ENCODE results near the gene ACRBP.
A peak's percentile ranks its signal among the peaks of the same experiment; 100 is the strongest.

DNA sequence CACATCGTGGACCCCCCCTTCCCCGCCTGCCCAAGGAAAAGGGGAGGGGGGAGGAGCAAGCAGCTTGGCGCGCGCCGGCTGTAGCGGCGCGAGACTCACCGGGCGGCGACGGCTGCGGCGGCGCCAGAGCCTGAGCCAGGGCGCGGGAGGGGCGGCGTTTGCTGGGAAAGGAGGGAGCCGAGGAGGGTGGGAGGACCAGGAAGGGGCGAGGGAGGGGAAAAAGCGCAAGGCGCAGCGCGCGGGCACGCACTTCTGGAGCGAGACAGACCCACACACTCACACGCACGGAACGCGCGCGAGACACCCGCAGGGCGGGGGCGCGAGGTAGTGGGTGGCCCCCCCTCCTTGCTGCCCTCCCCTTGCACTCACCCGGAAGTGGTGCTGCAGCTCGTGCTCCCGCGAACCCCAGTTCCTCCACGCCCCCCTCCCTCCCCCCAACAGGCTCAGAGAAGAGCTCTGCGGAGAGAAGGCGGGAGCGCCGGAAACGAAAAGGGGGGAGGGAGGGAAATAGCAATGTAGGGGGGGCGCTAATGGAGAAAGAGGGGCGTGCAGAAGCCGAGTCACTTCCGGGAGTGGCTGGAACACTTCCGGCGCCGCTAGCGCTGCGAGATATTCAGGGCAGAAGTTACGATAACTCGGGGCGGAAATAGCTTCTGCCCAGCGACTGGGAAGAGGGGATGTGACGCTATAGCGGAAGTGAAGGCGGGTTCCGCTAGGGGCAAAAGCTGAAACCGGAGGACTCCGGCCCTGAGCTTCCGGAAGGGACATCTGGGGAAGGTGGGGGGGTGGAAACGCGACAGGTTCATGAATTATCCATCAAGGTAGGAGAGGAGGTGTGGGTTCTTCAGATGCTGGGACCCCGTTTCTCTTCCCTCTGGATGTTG lies 42.0 kb upstream of the ACRBP start, which contains the start of gene ZNF384:
- TF ChIP-seq, protein P1, sequence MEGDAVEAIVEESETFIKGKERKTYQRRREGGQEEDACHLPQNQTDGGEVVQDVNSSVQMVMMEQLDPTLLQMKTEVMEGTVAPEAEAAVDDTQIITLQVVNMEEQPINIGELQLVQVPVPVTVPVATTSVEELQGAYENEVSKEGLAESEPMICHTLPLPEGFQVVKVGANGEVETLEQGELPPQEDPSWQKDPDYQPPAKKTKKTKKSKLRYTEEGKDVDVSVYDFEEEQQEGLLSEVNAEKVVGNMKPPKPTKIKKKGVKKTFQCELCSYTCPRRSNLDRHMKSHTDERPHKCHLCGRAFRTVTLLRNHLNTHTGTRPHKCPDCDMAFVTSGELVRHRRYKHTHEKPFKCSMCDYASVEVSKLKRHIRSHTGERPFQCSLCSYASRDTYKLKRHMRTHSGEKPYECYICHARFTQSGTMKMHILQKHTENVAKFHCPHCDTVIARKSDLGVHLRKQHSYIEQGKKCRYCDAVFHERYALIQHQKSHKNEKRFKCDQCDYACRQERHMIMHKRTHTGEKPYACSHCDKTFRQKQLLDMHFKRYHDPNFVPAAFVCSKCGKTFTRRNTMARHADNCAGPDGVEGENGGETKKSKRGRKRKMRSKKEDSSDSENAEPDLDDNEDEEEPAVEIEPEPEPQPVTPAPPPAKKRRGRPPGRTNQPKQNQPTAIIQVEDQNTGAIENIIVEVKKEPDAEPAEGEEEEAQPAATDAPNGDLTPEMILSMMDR (IDR thresholded peaks at IDR 0.05; ENCODE audit: extremely low read depth in 1 of 2, insufficient read depth in 1 of 2, low read depth in 1 of 2, low read length in 2 of 2) = peak in 1 of 2 donors; percentile 3
- TF ChIP-seq POLR2A (IDR thresholded peaks at IDR 0.05; ENCODE audit: low read depth, low read length) = peak; percentile 92
- peak; percentile 86 for TF ChIP-seq POLR2AphosphoS5 (IDR thresholded peaks at IDR 0.05; ENCODE audit: insufficient read depth, low read depth, low read length)
- TF ChIP-seq MYC (IDR thresholded peaks at IDR 0.05; ENCODE audit: low read depth, low read length) = peak; percentile 79
